G401 (cell line): ENCODE data around the gene KCNG1. TPM values are rescaled to one million over a fixed set of nuclear protein-coding genes. Genes with fewer than 3 reads are reported as not detected.

Source experiments
- DNase-seq: peaks from one replicate; pipeline ENCODE4 v3.0.0-alpha.2; 2015; ENCODE audit warnings: low spot score
- in situ Hi-C: cut with HindIII; loops from 2 replicates; pipeline ENCODE4 v1.10.0; 2016; ENCODE audit warnings: low sequenced_read_pairs, mixed read lengths
- total RNA-seq: library from RNA; depleted of rRNA; stranded (reverse); fragments of >200 nt; shearing (Covaris generic); gene quantifications from 2 replicates; pipeline ENCODE4 v1.2.3, GENCODE V29; 2014

The KCNG1 gene
- total RNA-seq, 1 experiment from 2014 or later, result 0.85 TPM

DNA sequence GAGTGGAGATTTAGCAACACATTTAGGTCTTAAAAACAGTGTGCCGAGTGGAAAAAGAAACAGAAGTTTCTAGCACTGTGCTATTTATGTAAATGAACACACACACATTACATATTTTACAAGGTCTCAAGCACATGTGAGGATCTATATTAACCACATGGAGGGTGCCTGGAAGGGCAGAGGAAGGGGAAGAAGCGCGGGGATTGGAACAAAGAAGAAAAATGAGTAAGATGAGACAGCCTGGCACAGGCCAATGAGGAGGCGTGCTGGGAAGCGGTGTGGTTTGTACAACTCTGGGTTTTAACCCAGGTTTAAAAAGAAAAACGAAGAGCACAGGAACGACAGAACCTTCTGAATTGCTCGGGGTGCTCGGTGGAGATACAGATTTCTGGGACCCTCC is 5.7 kb downstream of the KCNG1 start:
- in situ Hi-C loops, result no loop called here
- no peak for DNase-seq

DNA sequence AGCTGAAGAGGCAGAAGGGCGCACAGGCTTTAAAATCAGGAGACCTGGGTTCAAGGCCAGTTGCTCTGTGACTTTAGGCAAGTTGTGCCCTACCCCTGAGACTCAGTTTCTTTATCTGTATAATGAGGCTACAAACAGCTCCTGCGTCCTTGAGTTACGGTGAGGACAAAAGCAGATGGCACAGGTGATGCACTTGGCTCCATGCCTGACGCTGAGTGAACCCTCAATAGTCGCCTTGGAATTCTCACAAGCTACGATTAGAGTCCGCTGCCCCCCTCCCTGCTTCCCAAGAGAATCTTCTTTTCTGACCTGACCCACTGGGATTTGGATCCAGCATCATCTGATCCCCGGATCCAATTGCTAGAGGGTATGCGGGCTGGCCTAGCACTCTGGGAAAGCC is 6.4 kb downstream of the KCNG1 start:
- peak; percentile 63 for DNase-seq
- in situ Hi-C loops, result no loop called here

DNA sequence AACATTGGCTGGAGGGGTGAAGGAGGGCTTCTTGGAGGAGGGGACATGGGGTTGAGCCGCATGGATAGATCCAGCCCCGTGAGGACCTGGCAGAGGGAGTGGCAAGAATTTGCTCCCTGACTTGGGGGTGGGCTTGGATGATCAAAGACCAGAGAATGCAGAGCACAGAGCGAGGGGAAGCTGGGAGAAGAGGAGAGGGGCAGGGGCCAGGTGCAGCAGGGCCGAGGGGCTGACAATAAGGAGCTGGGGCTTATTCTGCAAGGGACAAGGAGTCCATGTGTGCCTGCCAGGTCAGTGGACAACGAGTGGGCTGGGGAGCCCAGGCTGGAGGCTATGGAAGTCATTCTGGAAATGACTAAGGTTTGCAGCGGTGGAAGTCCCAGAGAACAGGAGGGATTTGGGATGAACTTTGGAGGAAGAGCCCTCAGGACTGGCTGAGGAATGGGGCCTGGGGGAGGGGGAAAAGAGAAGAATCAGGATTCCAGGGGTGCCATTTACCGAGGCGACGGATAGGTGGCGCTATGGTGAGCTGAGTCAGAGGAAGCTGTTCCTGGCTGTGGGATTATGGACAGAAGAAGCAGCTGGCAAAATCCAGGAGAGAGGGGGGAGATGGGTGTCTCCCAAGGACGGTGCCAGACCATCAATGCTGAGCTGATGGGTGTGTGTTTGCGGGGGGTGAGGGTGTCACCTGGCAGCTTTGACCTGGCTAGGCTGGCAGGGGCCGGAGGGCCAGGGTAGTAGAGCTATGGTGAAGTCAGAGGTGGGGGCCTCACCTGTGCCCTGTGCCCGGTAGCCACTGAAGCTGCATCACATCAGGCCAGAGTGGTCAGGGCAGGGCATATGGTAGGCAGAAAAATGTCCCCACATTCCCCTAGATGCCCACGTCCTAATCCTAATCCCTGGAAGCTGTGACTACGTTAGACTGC is 7.8 kb downstream of the KCNG1 start:
- in situ Hi-C loops, result no loop called here
- DNase-seq, result peak; percentile 51

GRCh38 chr20:51013577-51014330 is 9.2 kb downstream of the KCNG1 start:
- DNase-seq, result no peak
- in situ Hi-C loops, result no loop called here

GRCh38 chr20:51012357-51012756 is 10.6 kb downstream of the KCNG1 start:
- DNase-seq, result no peak
- in situ Hi-C loops, result no loop called here

DNA sequence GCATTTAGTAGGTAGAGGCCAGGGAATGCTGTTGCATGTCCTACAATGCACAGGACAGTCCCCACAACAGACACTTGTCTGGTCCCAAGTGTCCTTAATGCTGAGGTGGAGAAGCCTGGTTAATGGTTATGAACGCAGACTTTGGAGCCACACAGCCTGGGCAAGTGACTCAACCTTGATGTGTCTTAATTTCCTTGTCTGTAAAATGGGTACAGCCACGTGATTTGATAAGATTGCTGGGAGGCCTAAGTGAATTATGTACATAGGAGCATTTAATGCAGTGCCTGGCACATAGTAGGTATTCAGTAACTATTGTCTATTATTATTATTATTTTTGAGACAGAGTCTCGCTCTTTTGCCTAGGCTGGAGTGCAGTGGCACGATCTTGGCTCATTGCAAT is 11.4 kb downstream of the KCNG1 start:
- in situ Hi-C loops, result no loop called here
- no peak for DNase-seq

DNA sequence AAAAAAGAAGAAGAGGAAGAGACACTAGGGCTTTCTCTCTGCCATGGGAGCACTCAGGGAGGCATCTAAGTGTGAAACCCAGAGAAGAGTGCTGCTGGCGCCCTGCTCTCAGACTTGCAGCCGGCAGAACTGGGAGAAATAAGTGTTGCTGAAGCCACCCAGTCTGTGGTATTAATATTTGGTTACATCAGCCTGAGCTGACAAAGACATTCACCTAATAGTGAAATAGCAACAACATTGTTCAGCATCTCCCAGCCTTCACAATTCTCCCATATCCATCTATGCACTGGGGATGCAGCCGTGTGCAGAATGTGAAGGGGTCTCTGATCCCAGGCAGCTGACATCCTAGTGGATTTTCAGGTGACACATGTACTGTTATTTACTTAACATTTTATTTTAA is 12.0 kb downstream of the KCNG1 start:
- in situ Hi-C loops, result no loop called here
- no peak for DNase-seq

GRCh38 chr20:51010043-51010365 is 12.9 kb downstream of the KCNG1 start:
- in situ Hi-C loops, result no loop called here
- DNase-seq, result no peak

DNA sequence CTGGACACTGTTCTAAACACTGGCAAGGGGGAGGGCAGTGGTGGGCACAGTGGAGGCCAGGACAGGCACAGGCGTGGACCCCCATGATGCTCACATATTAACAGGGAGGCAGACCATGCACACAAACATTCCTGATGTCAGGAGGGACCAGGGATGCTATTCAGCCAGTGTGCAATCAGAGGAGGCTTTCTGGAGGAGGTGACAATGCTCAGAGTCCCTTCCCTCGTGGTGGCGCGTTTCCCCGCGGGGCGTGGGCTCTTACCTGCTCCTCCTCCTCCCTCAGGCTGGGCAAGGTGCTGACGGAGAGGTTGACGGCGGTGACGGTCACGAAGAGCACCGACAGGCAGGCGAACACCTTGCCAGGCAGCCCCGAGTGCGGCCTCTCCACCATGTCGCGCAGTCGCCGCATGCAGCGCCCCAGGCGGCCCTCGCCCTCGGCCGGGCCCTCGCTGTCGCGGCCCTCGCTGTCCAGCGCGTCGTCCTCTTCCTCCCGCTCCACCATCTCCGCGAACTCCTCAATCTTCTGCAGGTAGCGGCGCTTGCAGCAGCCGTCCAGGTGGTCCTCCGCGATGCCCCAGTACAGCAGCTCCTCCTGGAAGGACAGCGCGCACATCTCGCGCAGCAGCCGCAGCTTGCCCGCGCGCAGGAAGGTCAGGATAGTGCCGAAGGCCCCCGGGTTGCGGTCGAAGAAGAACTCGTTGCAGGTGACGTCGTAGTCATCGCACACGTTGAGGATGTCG is 13.4 kb downstream of the KCNG1 start:
- DNase-seq, result no peak
- in situ Hi-C loops, result loop anchor here (10.0 kb wide), 1 partner anchor 315 kb away; no protein-coding TSS in a partner anchor

- no peak for DNase-seq
- in situ Hi-C loops, result loop anchor here (10.0 kb wide), 1 partner anchor 316 kb away; no protein-coding TSS in a partner anchor
Observed at GRCh38 chr20:51008718-51009117, 14.2 kb downstream of the KCNG1 start.

DNA sequence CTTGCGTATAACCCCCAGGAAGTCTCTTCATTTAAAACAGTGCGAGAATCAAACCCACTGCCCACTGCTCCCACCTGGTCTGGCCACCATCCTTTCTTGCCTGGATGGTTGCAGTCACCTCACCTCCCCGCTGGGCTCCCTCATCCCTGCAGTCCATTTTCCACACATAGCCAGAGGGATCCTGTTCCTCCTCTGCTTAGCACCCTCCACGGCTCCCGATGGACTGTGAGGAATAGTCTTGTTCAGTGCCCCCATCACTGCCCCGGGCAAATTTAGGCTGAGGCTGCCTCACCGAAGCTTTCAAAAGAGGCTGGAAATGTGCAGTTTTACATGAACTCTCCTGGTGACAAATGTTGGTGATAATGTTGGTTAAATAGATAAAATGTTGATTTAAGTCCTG is 17.7 kb downstream of the KCNG1 start:
- DNase-seq, result no peak
- in situ Hi-C loops, result loop anchor here (10.0 kb wide), 1 partner anchor 320 kb away; no protein-coding TSS in a partner anchor

- in situ Hi-C loops, result loop anchor here (10.0 kb wide), 1 partner anchor 320 kb away; no protein-coding TSS in a partner anchor
- DNase-seq, result no peak
Observed at GRCh38 chr20:51004781-51005180, 18.1 kb downstream of the KCNG1 start.

DNA sequence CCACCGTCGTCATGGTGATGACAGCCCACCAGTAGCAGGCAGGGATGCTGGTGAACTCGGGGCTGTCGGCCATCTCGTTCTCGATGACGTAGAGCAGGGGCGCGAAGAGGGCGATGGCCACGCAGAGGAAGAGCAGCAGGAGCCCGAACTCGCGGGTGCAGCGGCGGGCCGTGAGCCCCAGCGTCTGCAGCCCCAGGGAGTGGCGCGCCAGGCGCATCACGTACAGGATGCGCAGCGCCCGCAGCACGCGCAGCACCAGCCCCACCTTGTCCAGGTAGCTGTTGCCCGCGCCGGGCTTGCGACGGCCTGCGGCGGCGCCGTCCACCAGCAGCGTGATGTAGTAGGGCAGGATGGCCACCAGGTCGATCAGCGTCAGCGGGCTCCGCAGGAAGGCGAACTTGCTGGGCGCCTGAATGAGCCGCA is 18.6 kb downstream of the KCNG1 start:
- in situ Hi-C loops, result loop anchor here (10.0 kb wide), 1 partner anchor 320 kb away; no protein-coding TSS in a partner anchor
- DNase-seq, result no peak

DNA sequence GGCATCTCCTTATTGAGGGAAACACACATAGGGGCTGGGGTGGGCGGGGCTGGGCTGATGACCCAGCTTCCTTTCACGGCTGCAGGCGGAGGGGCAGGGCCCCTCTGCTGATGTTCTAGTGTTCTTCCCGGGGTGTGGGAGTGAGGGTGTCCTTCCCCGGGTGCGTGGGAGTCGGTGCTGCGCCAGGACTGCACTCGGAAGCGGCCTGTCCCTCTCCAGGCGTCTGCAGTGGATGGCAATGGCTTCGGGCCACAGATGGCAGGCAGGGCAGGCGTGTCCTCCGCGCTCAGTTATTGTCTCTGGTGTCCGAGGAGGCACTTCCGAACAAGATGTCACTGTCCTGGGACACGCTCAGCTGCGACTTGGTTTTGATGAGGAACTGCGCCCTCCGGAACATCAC is 19.2 kb downstream of the KCNG1 start:
- in situ Hi-C loops, result loop anchor here (10.0 kb wide), 1 partner anchor 321 kb away; no protein-coding TSS in a partner anchor
- no peak for DNase-seq

GRCh38 chr20:51002633-51003032 is 20.3 kb downstream of the KCNG1 start:
- in situ Hi-C loops, result loop anchor here (10.0 kb wide), 1 partner anchor 322 kb away; no protein-coding TSS in a partner anchor
- no peak for DNase-seq

- no peak for DNase-seq
- in situ Hi-C loops, result loop anchor here (10.0 kb wide), 1 partner anchor 323 kb away; no protein-coding TSS in a partner anchor
Observed at GRCh38 chr20:51001430-51002265, 21.3 kb downstream of the KCNG1 start.

DNA sequence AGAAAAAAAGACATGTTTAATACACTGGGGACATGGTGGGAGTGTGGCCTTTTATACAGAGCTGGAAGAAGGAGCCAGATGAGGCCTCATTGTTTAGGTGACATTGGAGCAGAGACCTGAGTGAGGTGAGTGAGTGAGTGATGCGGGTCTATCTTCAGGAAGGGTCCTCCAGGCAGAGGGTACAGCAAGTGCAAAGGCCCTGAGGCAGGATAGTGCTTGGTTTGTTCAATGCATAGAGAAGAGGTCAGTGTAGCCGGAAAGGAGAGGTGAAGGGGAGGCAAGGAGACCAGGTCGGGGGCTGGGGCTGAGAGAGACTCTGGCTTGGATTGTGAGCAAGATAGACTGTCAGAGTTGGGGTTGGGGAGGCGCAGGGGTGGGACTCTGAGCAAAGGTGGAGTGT is 23.6 kb downstream of the KCNG1 start:
- DNase-seq, result no peak
- in situ Hi-C loops, result no loop called here
